ENCODE data around the gene TLN1.

TLN1 gene

GRCh38 chr9:35749515-35750255 lies 17.7 kb upstream of the TLN1 start:
- DNase-seq: no peak

DNA sequence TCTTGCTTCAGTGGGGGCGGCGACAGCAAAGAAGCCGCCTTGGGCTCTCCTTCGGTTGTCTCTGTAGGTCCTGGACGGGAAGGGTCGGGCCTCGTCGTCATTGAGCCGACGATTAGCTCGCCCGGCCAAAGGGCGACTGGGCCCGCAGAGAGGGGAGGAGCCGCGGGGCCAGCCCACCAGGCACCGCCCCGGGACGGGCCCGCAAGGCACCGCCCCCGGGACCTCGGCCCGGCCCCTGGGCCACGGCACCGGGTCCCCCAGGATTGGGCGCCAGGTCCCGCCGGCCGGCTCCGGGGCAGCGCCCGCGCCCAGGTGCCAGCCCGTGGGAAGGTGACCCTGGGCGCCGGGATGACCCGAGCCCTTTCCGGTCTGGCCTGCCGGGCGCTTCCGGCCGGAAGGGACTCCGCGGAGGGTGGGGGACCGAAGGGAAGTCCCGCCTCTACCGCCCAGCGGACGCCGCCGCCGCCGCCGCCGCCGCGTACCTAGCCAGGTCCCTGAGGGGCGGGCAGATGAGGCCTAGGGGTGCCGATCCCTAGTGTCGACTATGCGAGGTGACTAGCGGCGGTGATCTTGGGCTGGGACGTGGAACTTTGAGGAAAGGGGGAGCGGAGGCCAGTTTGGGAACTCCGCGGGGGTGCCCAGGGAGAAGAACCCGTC lies 17.0 kb upstream of the TLN1 start, which contains the start of the genes GBA2 and RGP1:
TSS of gene GBA2 (minus strand) at position 371 of the 657 bp plus-strand sequence. CDS start 524 bp downstream, outside the sequence.
TSS of gene RGP1 (plus strand) at position 430 of the 657 bp plus-strand sequence. CDS start 469 bp downstream, outside the sequence.
- peak; percentile 87 for DNase-seq

DNA sequence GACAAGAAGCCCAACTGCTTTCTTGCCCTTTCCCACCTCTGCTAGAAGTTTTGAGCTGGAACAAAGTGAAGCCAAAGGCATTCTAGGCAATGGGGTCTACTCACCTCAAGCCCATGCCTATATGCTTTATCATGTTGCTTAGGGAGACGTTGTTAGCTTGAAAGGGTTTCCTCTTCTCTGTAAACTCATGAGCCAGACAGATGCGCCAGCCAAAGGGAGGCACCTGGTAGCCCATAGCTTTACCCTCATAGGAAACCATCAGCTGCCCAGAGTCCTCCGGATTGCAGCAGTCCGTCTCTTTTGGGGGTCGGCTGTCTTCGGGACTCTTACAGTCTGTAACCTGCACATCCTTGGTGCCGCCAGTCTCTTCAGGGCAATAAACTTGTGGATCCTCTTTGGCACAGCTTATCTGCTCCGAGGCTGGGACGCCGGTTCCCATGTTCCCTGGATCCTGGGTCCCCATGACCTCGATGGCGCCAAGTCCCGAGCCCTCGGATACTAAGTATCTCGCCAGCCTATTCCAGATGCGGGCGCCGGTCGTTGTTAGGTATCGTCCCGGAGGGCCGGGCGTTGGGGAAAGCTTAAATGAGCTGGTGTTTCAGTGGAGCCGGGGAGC lies 16.4 kb upstream of the TLN1 start:
- no peak for DNase-seq

GRCh38 chr9:35746583-35746982 lies 14.6 kb upstream of the TLN1 start:
- no peak for DNase-seq

- DNase-seq: no peak
These were observed 13.6 kb upstream of the TLN1 start for GRCh38 chr9:35745569-35745968.

DNA sequence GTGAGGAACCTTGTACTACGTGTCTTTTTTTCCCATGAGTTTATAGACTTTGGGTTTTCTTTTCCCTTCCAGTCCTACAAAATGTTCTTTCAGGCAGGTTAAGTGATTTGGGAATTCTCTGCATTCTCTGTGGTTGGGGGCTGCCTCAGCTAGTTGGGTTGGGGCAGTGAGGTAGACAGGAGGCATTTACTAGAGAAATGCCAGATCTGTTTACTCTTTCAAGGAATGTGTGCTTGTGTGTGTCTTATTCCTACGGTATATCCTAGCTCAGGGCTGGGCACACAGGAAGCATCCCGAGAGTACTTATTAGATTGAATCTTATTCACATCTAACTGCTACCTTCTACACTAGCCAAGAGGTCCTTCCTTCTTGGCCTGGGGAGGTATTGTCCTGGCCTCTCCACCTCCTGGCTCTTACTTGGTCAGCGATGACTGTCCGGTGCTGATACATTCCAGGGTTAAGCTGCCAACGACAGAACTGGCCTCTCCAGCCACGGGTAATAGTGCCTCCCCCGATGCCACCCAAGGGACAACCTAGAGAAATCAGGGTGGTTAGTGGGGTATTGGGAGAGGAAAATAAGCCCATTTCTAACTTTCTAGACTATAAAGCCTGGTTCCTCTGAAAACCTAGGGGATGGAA lies 12.0 kb upstream of the TLN1 start:
- no peak for DNase-seq

GRCh38 chr9:35743452-35743851 lies 11.5 kb upstream of the TLN1 start:
- DNase-seq: no peak

GRCh38 chr9:35741740-35742139 lies 9.7 kb upstream of the TLN1 start:
- no peak for DNase-seq

GRCh38 chr9:35740243-35740642 lies 8.2 kb upstream of the TLN1 start:
- no peak for DNase-seq

- DNase-seq: no peak
These were observed 6.9 kb upstream of the TLN1 start for GRCh38 chr9:35738924-35739323.

DNA sequence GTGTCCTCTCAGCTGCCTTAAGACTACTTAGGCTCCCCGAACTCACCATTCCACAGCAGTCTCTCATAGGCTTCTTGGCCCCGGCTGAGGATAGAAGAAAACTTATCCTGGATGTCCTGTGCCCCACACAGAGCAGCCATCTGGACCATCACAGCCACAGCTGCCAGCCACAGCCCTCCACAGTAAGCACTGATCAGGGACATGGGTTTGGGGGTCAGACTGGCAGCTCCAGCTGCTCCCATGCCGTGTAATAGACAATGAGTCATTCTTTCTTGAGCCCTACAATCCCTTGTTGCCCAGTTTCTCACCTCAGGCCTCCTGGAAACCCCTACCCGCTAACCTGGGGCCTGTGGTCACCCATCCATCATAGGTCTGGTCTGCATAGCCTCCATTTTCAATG lies 6.2 kb upstream of the TLN1 start:
- no peak for DNase-seq

DNA sequence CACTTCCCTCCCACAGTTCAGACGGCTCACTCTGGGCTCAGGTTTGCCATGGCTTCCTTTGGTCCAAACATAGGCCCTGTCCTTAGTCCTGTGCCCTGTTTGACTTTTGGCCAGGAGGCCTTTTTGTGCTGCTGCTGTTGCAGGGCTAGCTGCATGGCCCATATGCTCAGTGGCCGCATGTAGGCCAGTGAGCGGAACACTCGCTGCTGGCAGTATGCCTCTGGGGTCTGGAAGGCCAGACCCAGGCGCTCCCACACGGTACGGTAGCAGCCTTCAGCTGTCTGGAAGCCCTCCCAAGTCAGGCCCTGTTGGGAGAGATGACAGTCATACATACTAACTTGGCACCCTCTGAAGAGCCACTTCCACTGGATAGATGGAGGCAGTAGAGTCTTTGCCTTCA lies 5.1 kb upstream of the TLN1 start:
- DNase-seq: no peak

DNA sequence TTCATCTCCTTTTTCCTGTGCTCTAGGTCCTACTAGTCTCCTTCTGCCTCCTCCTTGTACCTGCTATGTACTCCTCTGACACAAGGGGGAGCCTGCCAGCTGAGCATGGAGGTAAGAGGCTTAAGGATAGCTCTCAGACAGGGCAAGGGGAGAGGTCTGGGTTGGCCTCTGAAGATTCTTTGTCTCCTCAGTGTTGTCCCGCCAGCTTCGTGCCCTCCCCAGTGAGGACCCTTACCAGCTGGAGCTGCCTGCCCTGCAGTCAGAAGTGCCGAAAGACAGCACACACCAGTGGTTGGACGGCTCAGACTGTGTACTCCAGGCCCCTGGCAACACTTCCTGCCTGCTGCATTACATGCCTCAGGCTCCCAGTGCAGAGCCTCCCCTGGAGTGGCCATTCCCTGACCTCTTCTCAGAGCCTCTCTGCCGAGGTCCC lies 4.2 kb upstream of the TLN1 start:
- DNase-seq: peak; percentile 81

DNA sequence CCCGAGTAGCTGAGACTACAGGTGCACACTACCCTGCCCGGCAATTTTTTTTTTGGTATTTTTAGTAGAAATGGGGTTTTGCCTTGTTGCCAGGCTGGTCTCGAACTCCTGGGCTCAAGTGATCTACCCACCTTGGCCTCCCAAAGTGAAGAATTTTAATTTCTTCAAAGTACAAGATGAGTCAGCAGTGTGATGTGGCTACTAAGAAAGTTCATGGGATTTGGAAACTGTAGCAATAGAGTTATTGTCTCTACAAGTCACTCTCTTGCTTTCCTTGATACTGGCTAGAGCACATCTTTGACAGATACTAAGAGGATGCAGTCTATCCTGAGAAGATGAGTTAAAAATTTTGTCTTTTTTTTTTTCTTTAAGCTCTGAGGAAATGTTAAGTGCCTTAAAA lies 2.1 kb upstream of the TLN1 start:
- no peak for DNase-seq

- no peak for DNase-seq
These were observed 976 bp upstream of the TLN1 start for GRCh38 chr9:35732800-35733541.

- no peak for DNase-seq
These were observed 395 bp downstream of the TLN1 start for GRCh38 chr9:35731415-35732184.

DNA sequence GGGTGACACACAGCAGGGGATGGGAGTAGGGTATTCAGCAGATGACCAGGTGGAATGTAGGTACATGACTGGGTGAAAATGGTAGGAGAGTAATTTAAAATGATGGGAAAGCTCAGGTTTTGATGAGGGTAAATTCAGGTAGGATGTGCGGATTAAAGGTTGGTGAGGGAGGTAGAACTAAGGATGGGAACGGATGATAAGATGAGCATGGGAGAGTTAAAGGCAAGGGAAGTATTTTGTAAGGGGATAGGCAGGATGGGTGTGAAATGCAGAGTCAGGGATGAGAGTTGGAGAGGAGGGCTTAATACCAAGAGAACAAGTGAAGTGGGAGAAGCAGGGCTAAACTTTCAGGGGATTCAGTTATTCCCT lies 1.5 kb downstream of the TLN1 start:
- no peak for DNase-seq

DNA sequence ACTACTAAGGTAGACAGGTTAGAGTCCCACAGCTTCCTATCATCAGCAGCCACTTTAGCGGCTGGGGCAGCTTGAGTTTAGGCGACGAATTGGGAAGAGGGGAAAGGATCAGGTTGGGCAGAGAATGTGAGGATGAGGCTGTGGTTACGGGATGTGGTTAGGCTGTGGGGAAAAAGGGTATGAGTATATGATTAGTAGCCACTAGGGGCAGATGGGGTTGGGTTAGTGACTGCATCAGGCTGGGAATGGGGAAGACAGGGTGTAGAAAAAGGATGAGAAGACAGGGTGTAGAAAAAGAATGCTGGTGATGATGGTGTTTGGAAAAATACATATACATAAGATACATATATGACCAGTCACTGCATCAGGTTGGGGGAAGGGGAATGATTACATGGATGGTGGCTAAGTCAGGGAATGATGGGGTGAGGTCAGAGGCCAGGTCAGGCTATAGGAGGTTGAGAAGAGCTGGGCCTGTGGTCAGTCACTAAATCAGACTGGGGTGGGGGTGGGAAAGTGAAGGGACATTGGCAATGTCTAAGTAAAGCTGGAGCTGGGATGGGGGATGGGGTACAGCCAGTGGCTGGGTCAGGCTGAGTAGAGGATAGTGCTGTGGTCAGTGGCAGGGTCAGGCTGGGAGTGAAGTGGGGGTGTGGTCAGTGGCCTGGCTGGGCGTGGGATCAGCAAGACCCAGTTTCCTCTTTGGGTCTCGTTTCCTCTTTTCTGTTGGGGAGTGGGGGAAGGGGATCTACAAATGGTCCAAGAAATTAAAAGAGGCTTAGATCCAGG lies 2.1 kb downstream of the TLN1 start:
- DNase-seq: peak; percentile 69

DNA sequence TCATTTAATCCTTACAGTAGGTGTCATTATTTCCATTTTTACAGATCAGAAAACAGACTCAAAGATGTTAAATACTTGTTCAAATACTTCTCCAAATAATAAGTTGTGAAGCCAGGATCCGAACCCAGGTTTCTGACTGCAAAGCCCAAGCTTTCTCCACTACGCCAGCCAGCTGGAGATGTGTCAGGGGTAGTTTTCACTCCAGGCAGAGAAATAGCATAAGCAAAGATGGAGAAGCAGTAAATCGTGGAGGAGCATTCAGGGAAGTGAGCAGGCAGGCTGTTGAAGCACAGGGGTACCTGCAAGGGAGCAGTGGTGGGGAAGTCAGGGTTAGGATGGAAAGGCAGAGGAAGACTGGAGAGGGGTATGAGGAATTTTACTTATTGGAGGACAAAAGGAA lies 2.9 kb downstream of the TLN1 start:
- DNase-seq: no peak

DNA sequence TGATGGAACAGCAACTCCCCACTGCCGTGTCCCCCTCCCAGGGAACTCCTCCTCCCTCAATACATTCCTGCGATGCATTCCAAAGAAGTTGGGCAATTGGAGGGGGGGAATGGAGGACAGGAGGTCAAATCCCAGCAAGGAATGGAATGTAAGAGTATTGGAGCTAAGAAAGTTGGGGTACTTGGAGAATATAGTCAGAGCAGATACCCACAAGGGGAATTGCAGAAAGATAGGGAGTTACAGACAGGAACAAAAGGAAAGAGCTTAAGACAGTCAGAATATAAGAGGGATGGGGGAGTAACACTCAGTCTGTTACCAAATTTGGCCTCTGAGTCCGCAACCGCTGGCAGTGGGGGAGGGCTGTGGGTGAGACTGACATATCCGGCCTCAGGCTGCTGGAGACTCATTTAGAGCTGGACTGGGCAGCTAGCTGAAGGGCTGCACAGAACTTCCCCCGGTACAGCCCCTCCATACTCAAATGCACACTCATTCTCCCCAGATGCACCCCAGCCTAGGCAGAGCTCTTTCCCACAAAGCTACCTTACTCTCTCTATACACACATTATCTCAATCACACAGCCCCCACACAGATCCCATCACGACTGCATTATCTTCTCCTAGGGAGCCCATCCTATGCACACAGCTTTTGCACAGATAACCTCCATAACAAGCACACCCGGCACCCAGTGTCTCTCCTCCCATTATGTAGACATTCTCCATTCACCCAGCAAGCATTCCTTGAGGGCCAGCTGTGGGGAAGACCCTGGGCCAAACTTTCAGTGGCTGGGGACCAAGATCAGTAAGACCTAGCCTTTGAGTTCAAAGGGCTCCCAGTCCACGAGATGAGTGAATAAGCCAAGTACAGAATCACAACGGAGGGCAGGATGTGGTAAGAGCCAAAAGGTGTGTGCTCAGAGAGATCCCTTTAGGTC lies 3.7 kb downstream of the TLN1 start:
- peak; percentile 71 for DNase-seq

Measured in eye (tissue), 1 donor.